HL-60 (cell line): ENCODE results near the gene PGLYRP1.

ENCODE experiments used
- DNase-seq, 2 experiments: peaks; one replicate each; pipeline ENCODE4 v3.0.0-alpha.2; 2010 to 2020; ENCODE audit warnings: low read depth in 1 of 2, low spot score in 1 of 2
- H3K27ac ChIP-seq: fragments of 250-450 bp; sonication (Bioruptor Pico); replicated peaks from 2 replicates; pipeline ENCODE4 v1.5.1; 2020; ENCODE audit warnings: mild to moderate bottlenecking, moderate library complexity
- H3K27me3 ChIP-seq: fragments of 250-450 bp; sonication (Bioruptor Pico); 2 replicates; pipeline ENCODE4 v1.5.1; 2021; ENCODE audit warnings: mild to moderate bottlenecking, moderate library complexity; ENCODE audit not compliant: insufficient read depth, poor library complexity, severe bottlenecking
- H3K4me3 ChIP-seq: replicated peaks from 2 replicates; pipeline ENCODE4 v1.5.1; 2011; ENCODE audit warnings: mild to moderate bottlenecking, control low read depth, low read length; ENCODE audit not compliant: insufficient read depth
- GABPA ChIP-seq: IDR thresholded peaks from 2 replicates; pipeline ENCODE4 v1.6.1; 2012; ENCODE audit warnings: low read depth
- POLR2AphosphoS5 ChIP-seq: IDR thresholded peaks from 2 replicates; pipeline ENCODE4 v1.6.1; 2012; ENCODE audit warnings: low read depth
- SPI1 ChIP-seq: IDR thresholded peaks from 2 replicates; pipeline ENCODE4 v1.6.1; 2012; ENCODE audit warnings: low read depth, mild to moderate bottlenecking, borderline replicate concordance
- TF ChIP-seq, protein P1 (sequence below): IDR thresholded peaks from one replicate; pipeline ENCODE4 v1.5.1; 2011; ENCODE audit warnings: low read length, control low read depth, inconsistent platforms; ENCODE audit not compliant: insufficient read depth
- TF ChIP-seq, protein P2 (sequence below): IDR thresholded peaks from 2 replicates; pipeline ENCODE4 v1.6.1; 2012; ENCODE audit warnings: low read depth; ENCODE audit not compliant: insufficient replicate concordance

The PGLYRP1 gene

DNA sequence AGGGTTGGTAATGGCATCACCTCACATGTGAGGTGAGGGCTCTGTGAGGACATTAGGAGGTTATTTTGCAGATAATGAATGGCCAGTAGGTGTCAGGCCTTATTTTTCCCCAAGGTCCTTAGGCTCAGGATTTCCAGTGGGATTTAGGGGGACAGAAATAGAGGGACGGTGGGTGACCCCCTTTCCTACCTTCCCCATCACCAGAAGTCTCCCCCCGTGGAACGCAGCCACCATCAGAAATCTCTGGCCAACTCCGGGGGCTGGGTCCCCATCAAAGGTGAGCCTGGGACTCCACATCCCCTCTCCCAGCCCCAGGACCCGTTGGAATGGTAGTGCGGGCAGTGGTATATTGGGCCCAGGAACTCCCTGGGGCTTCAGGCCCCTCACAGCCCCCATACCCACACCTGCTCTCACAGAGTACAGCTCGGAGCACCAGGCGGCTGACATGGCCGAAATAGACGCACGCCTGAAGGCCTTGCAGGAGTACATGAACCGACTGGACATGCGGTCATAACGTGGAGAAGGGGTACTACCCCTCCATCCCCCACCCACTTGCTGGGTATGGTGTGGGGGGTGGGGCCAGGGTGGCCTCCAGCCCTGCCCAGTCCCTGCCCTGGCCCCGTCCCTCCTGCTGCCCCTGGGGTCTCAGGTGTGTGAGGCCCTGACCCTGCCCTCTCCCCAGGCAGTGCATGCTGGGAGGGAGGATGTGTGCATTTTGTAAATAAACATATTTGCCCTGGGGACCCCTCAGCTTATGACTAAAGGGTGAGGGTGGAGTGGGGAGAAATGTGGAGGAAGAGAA, 4.8 kb downstream of the PGLYRP1 start:
- Histone ChIP-seq H3K4me3 (no peak overlapping the region), H3K27me3 (no peaks in the 10 kb centered on the region), H3K27ac (no peak overlapping the region)
- TF ChIP-seq SPI1 (no peak), GABPA (no peak)
- DNase-seq = no peak

DNA sequence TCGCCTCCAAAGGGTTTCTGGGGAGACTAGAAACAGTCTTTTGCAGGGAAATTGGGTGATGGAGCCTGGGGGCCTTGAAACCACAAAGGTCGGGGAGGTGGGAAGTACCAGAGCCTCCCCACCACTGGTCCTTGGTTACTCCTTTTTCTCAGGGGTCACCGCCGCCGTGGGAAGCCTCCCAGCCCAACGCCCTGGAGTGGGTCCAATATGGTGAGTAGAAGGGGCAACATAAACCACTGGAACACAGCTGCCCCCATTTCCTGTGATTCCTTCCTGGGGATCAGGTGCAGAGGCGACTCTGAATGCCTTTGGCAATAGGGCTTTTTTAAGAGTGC, 5.8 kb downstream of the PGLYRP1 start:
- no peak for DNase-seq

DNA sequence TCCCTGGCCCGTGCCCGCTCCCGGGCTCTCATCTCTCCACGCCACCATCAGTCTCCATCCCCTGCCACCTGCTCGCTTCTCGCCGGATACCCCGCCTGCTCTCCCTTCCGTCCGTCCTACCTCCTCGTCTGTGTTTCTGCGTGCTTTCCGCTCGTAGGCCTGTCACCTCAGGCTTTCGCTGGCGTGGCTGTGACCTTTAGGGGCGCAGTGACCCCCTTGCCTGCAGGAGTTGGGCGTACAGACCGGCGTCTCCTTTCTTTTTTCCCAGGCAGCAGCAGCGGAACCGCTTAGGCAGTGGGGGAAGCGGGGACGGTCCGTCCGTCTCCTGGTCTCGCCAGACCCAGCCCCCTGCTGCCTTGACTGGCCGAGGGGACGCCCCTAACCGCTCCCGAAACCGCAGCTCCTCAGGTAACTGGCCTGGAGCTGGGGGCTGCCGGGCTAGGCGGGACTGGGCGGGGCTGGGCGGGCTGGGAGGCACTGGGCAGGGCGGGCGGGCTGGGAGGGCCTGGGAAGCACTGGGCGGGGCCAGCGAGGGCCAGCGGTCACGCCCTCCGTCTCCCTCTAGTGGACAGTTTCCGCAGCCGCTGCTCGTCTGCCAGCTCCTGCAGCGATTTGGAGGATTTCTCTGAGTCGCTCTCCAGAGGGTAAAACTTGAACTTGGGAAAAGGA, 6.3 kb downstream of the PGLYRP1 start:
- no peak overlapping the region for H3K4me3 ChIP-seq
- peak; percentile 45 to 69 for DNase-seq
- H3K27me3 ChIP-seq = no peaks in the 10 kb centered on the region
- H3K27ac ChIP-seq = no peak overlapping the region
- no peak for TF ChIP-seq GABPA
- TF ChIP-seq, protein P1, sequence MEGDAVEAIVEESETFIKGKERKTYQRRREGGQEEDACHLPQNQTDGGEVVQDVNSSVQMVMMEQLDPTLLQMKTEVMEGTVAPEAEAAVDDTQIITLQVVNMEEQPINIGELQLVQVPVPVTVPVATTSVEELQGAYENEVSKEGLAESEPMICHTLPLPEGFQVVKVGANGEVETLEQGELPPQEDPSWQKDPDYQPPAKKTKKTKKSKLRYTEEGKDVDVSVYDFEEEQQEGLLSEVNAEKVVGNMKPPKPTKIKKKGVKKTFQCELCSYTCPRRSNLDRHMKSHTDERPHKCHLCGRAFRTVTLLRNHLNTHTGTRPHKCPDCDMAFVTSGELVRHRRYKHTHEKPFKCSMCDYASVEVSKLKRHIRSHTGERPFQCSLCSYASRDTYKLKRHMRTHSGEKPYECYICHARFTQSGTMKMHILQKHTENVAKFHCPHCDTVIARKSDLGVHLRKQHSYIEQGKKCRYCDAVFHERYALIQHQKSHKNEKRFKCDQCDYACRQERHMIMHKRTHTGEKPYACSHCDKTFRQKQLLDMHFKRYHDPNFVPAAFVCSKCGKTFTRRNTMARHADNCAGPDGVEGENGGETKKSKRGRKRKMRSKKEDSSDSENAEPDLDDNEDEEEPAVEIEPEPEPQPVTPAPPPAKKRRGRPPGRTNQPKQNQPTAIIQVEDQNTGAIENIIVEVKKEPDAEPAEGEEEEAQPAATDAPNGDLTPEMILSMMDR = peak; percentile 66
- no peak for TF ChIP-seq POLR2AphosphoS5
- TF ChIP-seq SPI1 = no peak

More for the DNA sequence above, 5.8 kb downstream of the PGLYRP1 start:
- H3K4me3 ChIP-seq = no peak overlapping the region
- H3K27ac ChIP-seq = no peak overlapping the region
- TF ChIP-seq GABPA (no peak), POLR2AphosphoS5 (no peak), SPI1 (no peak)
- TF ChIP-seq, protein P2, sequence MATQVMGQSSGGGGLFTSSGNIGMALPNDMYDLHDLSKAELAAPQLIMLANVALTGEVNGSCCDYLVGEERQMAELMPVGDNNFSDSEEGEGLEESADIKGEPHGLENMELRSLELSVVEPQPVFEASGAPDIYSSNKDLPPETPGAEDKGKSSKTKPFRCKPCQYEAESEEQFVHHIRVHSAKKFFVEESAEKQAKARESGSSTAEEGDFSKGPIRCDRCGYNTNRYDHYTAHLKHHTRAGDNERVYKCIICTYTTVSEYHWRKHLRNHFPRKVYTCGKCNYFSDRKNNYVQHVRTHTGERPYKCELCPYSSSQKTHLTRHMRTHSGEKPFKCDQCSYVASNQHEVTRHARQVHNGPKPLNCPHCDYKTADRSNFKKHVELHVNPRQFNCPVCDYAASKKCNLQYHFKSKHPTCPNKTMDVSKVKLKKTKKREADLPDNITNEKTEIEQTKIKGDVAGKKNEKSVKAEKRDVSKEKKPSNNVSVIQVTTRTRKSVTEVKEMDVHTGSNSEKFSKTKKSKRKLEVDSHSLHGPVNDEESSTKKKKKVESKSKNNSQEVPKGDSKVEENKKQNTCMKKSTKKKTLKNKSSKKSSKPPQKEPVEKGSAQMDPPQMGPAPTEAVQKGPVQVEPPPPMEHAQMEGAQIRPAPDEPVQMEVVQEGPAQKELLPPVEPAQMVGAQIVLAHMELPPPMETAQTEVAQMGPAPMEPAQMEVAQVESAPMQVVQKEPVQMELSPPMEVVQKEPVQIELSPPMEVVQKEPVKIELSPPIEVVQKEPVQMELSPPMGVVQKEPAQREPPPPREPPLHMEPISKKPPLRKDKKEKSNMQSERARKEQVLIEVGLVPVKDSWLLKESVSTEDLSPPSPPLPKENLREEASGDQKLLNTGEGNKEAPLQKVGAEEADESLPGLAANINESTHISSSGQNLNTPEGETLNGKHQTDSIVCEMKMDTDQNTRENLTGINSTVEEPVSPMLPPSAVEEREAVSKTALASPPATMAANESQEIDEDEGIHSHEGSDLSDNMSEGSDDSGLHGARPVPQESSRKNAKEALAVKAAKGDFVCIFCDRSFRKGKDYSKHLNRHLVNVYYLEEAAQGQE = no peak
- TF ChIP-seq, protein P1 = no peak
- no peaks in the 10 kb centered on the region for H3K27me3 ChIP-seq

DNA sequence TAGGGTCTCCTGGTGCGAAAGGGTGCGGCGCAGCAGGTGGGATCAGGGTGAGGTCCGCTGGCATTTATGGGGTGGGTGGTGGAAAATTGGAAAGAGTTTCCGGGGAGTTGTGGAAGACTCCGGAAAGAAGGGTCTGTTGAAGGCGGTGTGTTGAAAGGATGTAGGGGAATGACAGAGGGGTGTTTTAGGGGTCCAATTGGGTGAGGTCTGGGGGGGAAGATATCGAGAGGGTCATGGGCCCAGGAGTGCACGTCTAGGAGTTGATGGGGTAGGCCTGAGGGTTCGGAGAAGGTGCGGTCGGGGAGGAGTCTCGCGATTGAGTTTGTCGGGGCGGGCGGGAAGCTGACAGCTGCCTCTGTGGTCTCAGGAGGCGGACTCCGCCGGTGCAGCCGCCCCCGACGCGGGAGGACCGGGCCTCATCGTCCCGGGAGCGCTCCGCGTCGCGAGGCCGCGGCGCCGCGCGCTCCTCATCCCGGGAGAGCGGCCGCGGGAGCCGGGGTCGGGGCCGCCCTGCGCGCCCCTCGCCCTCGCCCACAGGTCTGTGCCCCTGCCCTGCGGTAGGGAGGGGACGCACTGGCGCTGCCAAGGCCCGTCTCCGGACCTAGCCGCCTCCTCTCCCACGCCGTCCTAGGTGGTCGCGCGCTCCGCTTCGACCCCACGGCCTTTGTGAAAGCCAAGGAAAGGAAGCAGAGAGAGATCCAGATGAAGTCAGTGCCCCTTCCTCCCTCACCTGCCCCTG, 7.0 kb downstream of the PGLYRP1 start:
- Histone ChIP-seq H3K27ac (no peak overlapping the region), H3K4me3 (no peak overlapping the region), H3K27me3 (no peaks in the 10 kb centered on the region)
- TF ChIP-seq POLR2AphosphoS5 (no peak), SPI1 (no peak), GABPA (no peak)
- TF ChIP-seq, protein P1 = no peak
- TF ChIP-seq, protein P2 = no peak
- DNase-seq = no peak
